ENCODE measurements around the gene ARHGEF17.

DNA sequence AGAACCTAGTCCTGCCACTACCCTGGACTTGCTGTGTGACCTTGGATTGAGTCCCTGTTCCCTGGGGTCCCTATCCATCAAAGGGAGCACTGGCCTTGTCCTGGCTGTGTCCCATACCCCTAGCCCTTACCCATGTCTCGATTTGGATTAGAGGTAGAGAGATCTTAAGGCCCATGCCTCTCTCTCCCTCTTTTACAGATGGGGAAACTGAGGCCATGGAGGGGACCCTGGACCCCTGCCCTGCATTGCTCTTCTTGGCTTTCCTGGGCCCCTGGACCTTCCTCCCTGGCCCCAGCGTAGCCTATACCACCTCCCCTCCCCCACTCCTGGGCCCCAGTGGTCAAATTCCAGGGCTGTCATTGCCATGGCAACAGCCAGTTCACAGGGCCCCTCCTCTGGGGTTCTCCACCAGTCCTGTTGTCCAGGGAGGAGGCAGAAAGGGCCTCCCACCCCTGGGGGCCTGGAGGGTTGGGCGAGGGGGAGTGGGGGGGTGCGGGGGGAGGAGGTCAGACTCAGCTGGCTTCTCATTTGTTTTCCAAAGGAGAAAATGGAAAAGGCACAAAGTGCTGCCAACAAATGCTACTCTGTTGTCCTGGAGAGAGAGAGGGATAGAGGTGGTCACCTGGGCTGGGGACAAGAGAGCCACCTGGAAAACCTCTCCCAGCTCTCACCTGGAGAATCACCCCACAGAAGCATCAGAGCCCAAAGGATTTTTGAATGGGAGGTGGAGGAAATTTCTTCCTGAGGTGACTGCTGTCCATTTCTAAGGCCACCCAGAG, 23.3 kb downstream of the ARHGEF17 start:
- no peak for TF ChIP-seq CTCF (IDR thresholded peaks at IDR 0.05)
- TF ChIP-seq POLR2A (IDR thresholded peaks at IDR 0.05; ENCODE audit: low read depth): no peak
- TF ChIP-seq EP300 (IDR thresholded peaks at IDR 0.05): no peak

Data from esophagus muscularis mucosa (tissue), 4 donors.